ENCODE data around the gene GFOD2. TPM values are rescaled to one million over a fixed set of nuclear protein-coding genes. Genes with fewer than 3 reads are reported as not detected.

GFOD2 gene
- total and polyA plus RNA-seq, 2 experiments from 2014 or later, result 19.3 to 34.3 TPM

DNA sequence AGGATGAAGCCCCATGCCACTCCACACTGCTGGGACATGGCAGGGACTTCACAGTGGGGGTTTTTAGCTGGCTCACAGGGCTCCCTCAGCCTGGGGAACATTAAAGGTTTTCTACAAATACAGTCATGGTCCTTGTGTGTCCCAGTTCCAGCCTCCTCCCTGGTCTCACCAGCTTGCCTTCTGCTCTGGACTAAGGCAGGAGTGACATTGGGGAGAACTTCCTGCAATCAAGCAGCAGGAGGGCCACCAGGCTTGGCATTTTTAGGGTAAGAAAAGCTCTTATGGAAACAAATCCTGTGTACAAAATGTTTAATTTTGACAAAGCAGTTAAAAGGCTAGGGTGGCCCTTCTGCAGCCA lies 56.5 kb downstream of the GFOD2 start:
- H3K27me3 Mint-ChIP-seq (ENCODE audit: insufficient read depth, low read depth, poor library complexity), result peaks cover 32% of the 10 kb centered on the region
- no peak overlapping the region for H3K4me3 Mint-ChIP-seq

More for the DNA sequence above, 56.5 kb downstream of the GFOD2 start:
- Mint-ChIP-seq H3K9me3 (no peaks in the 10 kb centered on the region; the same call in 2 of the 3 replicates), H3K27ac (no peak overlapping the region), H3K4me1 (peaks cover 20% of the 10 kb centered on the region), H3K36me3 (ENCODE audit: low read depth) (peaks cover 3% of the 10 kb centered on the region)
- TF ChIP-seq STAT1 (IDR thresholded peaks at IDR 0.05; ENCODE audit: unreplicated experiment) (no peak), ZNF331 (CRISPR knock-in tag; IDR thresholded peaks at IDR 0.05; ENCODE audit: low read depth) (no peak), EZH2phosphoT487 (IDR thresholded peaks at IDR 0.05; ENCODE audit: unreplicated experiment) (no peak), ZNF114 (CRISPR knock-in tag; IDR thresholded peaks at IDR 0.05) (no peak), JUNB (IDR thresholded peaks at IDR 0.05; ENCODE audit: unreplicated experiment) (no peak), CREB1 (CRISPR knock-in tag; IDR thresholded peaks at IDR 0.05; ENCODE audit: low read depth) (no peak), NANOG (IDR thresholded peaks at IDR 0.05; ENCODE audit: borderline replicate concordance) (no peak)
- TF ChIP-seq, protein P1, sequence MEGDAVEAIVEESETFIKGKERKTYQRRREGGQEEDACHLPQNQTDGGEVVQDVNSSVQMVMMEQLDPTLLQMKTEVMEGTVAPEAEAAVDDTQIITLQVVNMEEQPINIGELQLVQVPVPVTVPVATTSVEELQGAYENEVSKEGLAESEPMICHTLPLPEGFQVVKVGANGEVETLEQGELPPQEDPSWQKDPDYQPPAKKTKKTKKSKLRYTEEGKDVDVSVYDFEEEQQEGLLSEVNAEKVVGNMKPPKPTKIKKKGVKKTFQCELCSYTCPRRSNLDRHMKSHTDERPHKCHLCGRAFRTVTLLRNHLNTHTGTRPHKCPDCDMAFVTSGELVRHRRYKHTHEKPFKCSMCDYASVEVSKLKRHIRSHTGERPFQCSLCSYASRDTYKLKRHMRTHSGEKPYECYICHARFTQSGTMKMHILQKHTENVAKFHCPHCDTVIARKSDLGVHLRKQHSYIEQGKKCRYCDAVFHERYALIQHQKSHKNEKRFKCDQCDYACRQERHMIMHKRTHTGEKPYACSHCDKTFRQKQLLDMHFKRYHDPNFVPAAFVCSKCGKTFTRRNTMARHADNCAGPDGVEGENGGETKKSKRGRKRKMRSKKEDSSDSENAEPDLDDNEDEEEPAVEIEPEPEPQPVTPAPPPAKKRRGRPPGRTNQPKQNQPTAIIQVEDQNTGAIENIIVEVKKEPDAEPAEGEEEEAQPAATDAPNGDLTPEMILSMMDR (conservative IDR thresholded peaks at IDR 0.05; ENCODE audit: low read depth in 2 of 2), result no peak
- TF ChIP-seq, protein P2, sequence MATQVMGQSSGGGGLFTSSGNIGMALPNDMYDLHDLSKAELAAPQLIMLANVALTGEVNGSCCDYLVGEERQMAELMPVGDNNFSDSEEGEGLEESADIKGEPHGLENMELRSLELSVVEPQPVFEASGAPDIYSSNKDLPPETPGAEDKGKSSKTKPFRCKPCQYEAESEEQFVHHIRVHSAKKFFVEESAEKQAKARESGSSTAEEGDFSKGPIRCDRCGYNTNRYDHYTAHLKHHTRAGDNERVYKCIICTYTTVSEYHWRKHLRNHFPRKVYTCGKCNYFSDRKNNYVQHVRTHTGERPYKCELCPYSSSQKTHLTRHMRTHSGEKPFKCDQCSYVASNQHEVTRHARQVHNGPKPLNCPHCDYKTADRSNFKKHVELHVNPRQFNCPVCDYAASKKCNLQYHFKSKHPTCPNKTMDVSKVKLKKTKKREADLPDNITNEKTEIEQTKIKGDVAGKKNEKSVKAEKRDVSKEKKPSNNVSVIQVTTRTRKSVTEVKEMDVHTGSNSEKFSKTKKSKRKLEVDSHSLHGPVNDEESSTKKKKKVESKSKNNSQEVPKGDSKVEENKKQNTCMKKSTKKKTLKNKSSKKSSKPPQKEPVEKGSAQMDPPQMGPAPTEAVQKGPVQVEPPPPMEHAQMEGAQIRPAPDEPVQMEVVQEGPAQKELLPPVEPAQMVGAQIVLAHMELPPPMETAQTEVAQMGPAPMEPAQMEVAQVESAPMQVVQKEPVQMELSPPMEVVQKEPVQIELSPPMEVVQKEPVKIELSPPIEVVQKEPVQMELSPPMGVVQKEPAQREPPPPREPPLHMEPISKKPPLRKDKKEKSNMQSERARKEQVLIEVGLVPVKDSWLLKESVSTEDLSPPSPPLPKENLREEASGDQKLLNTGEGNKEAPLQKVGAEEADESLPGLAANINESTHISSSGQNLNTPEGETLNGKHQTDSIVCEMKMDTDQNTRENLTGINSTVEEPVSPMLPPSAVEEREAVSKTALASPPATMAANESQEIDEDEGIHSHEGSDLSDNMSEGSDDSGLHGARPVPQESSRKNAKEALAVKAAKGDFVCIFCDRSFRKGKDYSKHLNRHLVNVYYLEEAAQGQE (IDR thresholded peaks at IDR 0.05; ENCODE audit: unreplicated experiment), result no peak
- TF ChIP-seq, protein P3, sequence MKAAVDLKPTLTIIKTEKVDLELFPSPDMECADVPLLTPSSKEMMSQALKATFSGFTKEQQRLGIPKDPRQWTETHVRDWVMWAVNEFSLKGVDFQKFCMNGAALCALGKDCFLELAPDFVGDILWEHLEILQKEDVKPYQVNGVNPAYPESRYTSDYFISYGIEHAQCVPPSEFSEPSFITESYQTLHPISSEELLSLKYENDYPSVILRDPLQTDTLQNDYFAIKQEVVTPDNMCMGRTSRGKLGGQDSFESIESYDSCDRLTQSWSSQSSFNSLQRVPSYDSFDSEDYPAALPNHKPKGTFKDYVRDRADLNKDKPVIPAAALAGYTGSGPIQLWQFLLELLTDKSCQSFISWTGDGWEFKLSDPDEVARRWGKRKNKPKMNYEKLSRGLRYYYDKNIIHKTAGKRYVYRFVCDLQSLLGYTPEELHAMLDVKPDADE (IDR thresholded peaks at IDR 0.05), result no peak
- TF ChIP-seq, protein P4, sequence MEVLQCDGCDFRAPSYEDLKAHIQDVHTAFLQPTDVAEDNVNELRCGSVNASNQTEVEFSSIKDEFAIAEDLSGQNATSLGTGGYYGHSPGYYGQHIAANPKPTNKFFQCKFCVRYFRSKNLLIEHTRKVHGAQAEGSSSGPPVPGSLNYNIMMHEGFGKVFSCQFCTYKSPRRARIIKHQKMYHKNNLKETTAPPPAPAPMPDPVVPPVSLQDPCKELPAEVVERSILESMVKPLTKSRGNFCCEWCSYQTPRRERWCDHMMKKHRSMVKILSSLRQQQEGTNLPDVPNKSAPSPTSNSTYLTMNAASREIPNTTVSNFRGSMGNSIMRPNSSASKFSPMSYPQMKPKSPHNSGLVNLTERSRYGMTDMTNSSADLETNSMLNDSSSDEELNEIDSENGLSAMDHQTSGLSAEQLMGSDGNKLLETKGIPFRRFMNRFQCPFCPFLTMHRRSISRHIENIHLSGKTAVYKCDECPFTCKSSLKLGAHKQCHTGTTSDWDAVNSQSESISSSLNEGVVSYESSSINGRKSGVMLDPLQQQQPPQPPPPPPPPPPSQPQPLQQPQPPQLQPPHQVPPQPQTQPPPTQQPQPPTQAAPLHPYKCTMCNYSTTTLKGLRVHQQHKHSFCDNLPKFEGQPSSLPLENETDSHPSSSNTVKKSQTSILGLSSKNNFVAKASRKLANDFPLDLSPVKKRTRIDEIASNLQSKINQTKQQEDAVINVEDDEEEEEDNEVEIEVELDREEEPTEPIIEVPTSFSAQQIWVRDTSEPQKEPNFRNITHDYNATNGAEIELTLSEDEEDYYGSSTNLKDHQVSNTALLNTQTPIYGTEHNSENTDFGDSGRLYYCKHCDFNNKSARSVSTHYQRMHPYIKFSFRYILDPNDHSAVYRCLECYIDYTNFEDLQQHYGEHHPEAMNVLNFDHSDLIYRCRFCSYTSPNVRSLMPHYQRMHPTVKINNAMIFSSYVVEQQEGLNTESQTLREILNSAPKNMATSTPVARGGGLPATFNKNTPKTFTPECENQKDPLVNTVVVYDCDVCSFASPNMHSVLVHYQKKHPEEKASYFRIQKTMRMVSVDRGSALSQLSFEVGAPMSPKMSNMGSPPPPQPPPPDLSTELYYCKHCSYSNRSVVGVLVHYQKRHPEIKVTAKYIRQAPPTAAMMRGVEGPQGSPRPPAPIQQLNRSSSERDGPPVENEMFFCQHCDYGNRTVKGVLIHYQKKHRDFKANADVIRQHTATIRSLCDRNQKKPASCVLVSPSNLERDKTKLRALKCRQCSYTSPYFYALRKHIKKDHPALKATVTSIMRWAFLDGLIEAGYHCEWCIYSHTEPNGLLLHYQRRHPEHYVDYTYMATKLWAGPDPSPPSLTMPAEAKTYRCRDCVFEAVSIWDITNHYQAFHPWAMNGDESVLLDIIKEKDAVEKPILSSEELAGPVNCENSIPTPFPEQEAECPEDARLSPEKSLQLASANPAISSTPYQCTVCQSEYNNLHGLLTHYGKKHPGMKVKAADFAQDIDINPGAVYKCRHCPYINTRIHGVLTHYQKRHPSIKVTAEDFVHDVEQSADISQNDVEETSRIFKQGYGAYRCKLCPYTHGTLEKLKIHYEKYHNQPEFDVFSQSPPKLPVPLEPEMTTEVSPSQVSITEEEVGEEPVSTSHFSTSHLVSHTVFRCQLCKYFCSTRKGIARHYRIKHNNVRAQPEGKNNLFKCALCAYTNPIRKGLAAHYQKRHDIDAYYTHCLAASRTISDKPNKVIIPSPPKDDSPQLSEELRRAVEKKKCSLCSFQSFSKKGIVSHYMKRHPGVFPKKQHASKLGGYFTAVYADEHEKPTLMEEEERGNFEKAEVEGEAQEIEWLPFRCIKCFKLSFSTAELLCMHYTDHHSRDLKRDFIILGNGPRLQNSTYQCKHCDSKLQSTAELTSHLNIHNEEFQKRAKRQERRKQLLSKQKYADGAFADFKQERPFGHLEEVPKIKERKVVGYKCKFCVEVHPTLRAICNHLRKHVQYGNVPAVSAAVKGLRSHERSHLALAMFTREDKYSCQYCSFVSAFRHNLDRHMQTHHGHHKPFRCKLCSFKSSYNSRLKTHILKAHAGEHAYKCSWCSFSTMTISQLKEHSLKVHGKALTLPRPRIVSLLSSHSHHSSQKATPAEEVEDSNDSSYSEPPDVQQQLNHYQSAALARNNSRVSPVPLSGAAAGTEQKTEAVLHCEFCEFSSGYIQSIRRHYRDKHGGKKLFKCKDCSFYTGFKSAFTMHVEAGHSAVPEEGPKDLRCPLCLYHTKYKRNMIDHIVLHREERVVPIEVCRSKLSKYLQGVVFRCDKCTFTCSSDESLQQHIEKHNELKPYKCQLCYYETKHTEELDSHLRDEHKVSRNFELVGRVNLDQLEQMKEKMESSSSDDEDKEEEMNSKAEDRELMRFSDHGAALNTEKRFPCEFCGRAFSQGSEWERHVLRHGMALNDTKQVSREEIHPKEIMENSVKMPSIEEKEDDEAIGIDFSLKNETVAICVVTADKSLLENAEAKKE (CRISPR knock-in tag; IDR thresholded peaks at IDR 0.05), result no peak
- peaks cover 10% of the 10 kb centered on the region for H3K27me3 ChIP-seq (ENCODE audit: insufficient read depth)
- peaks cover 5% of the 10 kb centered on the region; the same call in 1 of the 2 replicates for H4K20me1 ChIP-seq (replicated peaks; ENCODE audit: insufficient read depth)
- H3K36me3 ChIP-seq (ENCODE audit: insufficient read depth), result no peaks in the 10 kb centered on the region
- peaks cover 27% of the 10 kb centered on the region for H3F3A ChIP-seq (replicated peaks; ENCODE audit: low read depth)
- ATAC-seq (no peak), DNase-seq (ENCODE audit: low spot score) (no peak)
- H2AFZ ChIP-seq, result no peak overlapping the region
- no peaks in the 10 kb centered on the region for H3K79me2 ChIP-seq (replicated peaks; ENCODE audit: insufficient read depth)
- H3K27ac ChIP-seq (ENCODE audit: low read depth), result no peak overlapping the region
- H3K4me1 ChIP-seq (ENCODE audit: insufficient read depth), result peaks cover 13% of the 10 kb centered on the region; the same call in 1 of the 2 replicates
- no peak overlapping the region for H3K4me2 ChIP-seq
- no peaks in the 10 kb centered on the region for H3K9me2 ChIP-seq (ENCODE audit: insufficient read depth)
- no peak overlapping the region for H3K4me3 ChIP-seq

Measured in GM23338 (cell line).